H9 (cell line): ENCODE results near the gene GNLY. TPM values are rescaled to one million over a fixed set of nuclear protein-coding genes. Genes with fewer than 3 reads are reported as not detected.

Experiments
- DNase-seq: peaks from one replicate; pipeline ENCODE4 v3.0.0-alpha.2; 2017
- H2AFZ ChIP-seq: one replicate; pipeline ENCODE4 v1.6.1; 2013; ENCODE audit warnings: mild to moderate bottlenecking, low read length, control low read depth, moderate library complexity
- H2AK5ac ChIP-seq: 2 replicates; pipeline ENCODE4 v1.6.1; 2013; ENCODE audit warnings: low read length, control low read depth, mixed read lengths; ENCODE audit not compliant: insufficient read length
- H2BK120ac ChIP-seq: one replicate; pipeline ENCODE4 v1.6.1; 2013; ENCODE audit warnings: low read depth, mild to moderate bottlenecking, low read length, control low read depth, inconsistent platforms; ENCODE audit not compliant: poor library complexity, severe bottlenecking
- H2BK12ac ChIP-seq: 2 replicates; pipeline ENCODE4 v1.6.1; 2013; ENCODE audit warnings: low read length, control low read depth, mixed read lengths, low read depth; ENCODE audit not compliant: insufficient read length
- H2BK15ac ChIP-seq: 2 replicates; pipeline ENCODE4 v1.6.1; 2013; ENCODE audit warnings: low read depth, low read length, control low read depth
- H2BK20ac ChIP-seq: one replicate; pipeline ENCODE4 v1.6.1; 2013; ENCODE audit warnings: low read depth, mild to moderate bottlenecking, low read length, control low read depth, inconsistent platforms; ENCODE audit not compliant: poor library complexity, severe bottlenecking
- H2BK5ac ChIP-seq: 2 replicates; pipeline ENCODE4 v1.6.1; 2013; ENCODE audit warnings: low read length, control low read depth, mixed read lengths; ENCODE audit not compliant: insufficient read length
- H3K14ac ChIP-seq: 2 replicates; pipeline ENCODE4 v1.6.1; 2013; ENCODE audit warnings: low read length, control low read depth; ENCODE audit not compliant: insufficient read depth
- H3K18ac ChIP-seq: 2 replicates; pipeline ENCODE4 v1.6.1; 2013; ENCODE audit warnings: low read depth, mild to moderate bottlenecking, mixed read lengths, low read length, control low read depth; ENCODE audit not compliant: insufficient read length
- H3K23ac ChIP-seq: 2 replicates; pipeline ENCODE4 v1.6.1; 2013; ENCODE audit warnings: low read length, control low read depth, mixed read lengths, low read depth; ENCODE audit not compliant: insufficient read length
- H3K23me2 ChIP-seq: 2 replicates; pipeline ENCODE4 v1.6.1; 2013; ENCODE audit warnings: low read depth, mild to moderate bottlenecking, mixed read lengths, low read length, control low read depth; ENCODE audit not compliant: insufficient read length, poor library complexity, severe bottlenecking
- H3K27ac ChIP-seq: 2 replicates; pipeline ENCODE4 v1.5.1; 2013; ENCODE audit warnings: low read length, control low read depth, mixed read lengths, low read depth; ENCODE audit not compliant: insufficient read length
- H3K27me3 ChIP-seq: 2 replicates; pipeline ENCODE4 v1.6.1; 2013; ENCODE audit warnings: low read length, control low read depth, inconsistent platforms; ENCODE audit not compliant: insufficient read depth
- H3K4ac ChIP-seq: 2 replicates; pipeline ENCODE4 v1.6.1; 2013; ENCODE audit warnings: low read depth, mild to moderate bottlenecking, control low read depth, inconsistent platforms, low read length, moderate library complexity
- H3K4me1 ChIP-seq: 2 replicates; pipeline ENCODE4 v1.6.1; 2013; ENCODE audit warnings: low read length, control low read depth, inconsistent platforms; ENCODE audit not compliant: insufficient read depth
- H3K4me2 ChIP-seq: 2 replicates; pipeline ENCODE4 v1.6.1; 2013; ENCODE audit warnings: low read length, control low read depth, mixed read lengths; ENCODE audit not compliant: insufficient read length, insufficient read depth
- H3K56ac ChIP-seq: 2 replicates; pipeline ENCODE4 v1.6.1; 2013; ENCODE audit warnings: low read depth, mild to moderate bottlenecking, mixed read lengths, low read length, control low read depth; ENCODE audit not compliant: insufficient read length
- H3K79me1 ChIP-seq: 2 replicates; pipeline ENCODE4 v1.6.1; 2013; ENCODE audit warnings: low read depth, mild to moderate bottlenecking, moderate library complexity, low read length, control low read depth, inconsistent platforms; ENCODE audit not compliant: insufficient read depth, poor library complexity, severe bottlenecking
- H3K79me2 ChIP-seq: 2 replicates; pipeline ENCODE4 v1.6.1; 2013; ENCODE audit warnings: low read length, control low read depth, inconsistent platforms; ENCODE audit not compliant: insufficient read depth
- H3K9ac ChIP-seq: 2 replicates; pipeline ENCODE4 v1.6.1; 2013; ENCODE audit warnings: low read length, control low read depth, mixed read lengths; ENCODE audit not compliant: insufficient read length; ENCODE audit errors: extremely low read depth
- H3K9me3 ChIP-seq: one replicate; pipeline ENCODE4 v1.6.1; 2013; ENCODE audit warnings: low read depth, low read length, inconsistent platforms; ENCODE audit not compliant: control insufficient read depth
- H3T11ph ChIP-seq: one replicate; pipeline ENCODE4 v1.6.1; 2013; ENCODE audit warnings: mild to moderate bottlenecking, low read length, control low read depth, inconsistent platforms
- H4K20me1 ChIP-seq: one replicate; pipeline ENCODE4 v1.6.1; 2013; ENCODE audit not compliant: control insufficient read depth, insufficient read length, insufficient read depth
- H4K5ac ChIP-seq: 2 replicates; pipeline ENCODE4 v1.6.1; 2013; ENCODE audit warnings: low read depth, mild to moderate bottlenecking, mixed read lengths, low read length, control low read depth; ENCODE audit not compliant: insufficient read length
- H4K8ac ChIP-seq: replicated peaks from 2 replicates; pipeline ENCODE4 v1.6.1; 2013; ENCODE audit warnings: low read length, control low read depth, mixed read lengths, low read depth; ENCODE audit not compliant: insufficient read length
- H4K91ac ChIP-seq: 2 replicates; pipeline ENCODE4 v1.6.1; 2013; ENCODE audit warnings: low read depth, mild to moderate bottlenecking, moderate library complexity, mixed read lengths, low read length, control low read depth; ENCODE audit not compliant: insufficient read length
- H3K27ac Mint-ChIP-seq, 3 experiments: 2 replicates in 2 of 3; 3 replicates in 1 of 3; pipeline ENCODE4 v1.8.0; 2020 to 2021; ENCODE audit warnings: mixed read lengths in 3 of 3, mild to moderate bottlenecking in 1 of 3, moderate library complexity in 1 of 3
- H3K27me3 Mint-ChIP-seq: 2 replicates; pipeline ENCODE4 v1.8.0; 2021; ENCODE audit warnings: low read depth, mild to moderate bottlenecking, moderate library complexity, mixed read lengths
- H3K36me3 Mint-ChIP-seq, 3 experiments: 2 replicates in 2 of 3; 3 replicates in 1 of 3; pipeline ENCODE4 v1.8.0; 2020 to 2021; ENCODE audit warnings: low read depth in 3 of 3, mixed read lengths in 3 of 3; ENCODE audit not compliant: insufficient read depth in 1 of 3
- H3K4me1 Mint-ChIP-seq, 2 experiments: 2 replicates each; pipeline ENCODE4 v1.8.0; 2020; ENCODE audit warnings: mixed read lengths in 2 of 2
- H3K4me3 Mint-ChIP-seq, 2 experiments: 2 replicates in 1 of 2; 3 replicates in 1 of 2; pipeline ENCODE4 v1.8.0; 2020 to 2021; ENCODE audit warnings: mild to moderate bottlenecking in 2 of 2, mixed read lengths in 2 of 2, moderate library complexity in 1 of 2
- H3K9me3 Mint-ChIP-seq, 2 experiments: 2 replicates in 1 of 2; 3 replicates in 1 of 2; pipeline ENCODE4 v1.8.0; 2020; ENCODE audit warnings: mild to moderate bottlenecking in 2 of 2, mixed read lengths in 2 of 2, moderate library complexity in 1 of 2
- CTCF ChIP-seq: fragments of 200-600 bp; sonication (generic); conservative IDR thresholded peaks from 3 replicates; pipeline ENCODE4 v1.8.0; 2021; ENCODE audit warnings: antibody characterized with exemption, mild to moderate bottlenecking
- WGBS: extraction: QIAGEN DNeasy Blood & Tissue Kit; methylation state at CpG from one replicate; pipeline ENCODE4 v1.1.7; 2013; ENCODE audit warnings: missing lambda C conversion rate, low lambda C conversion rate, mixed read lengths; ENCODE audit not compliant: insufficient read length; ENCODE audit errors: extremely low coverage; 5-methylcytosine and 5-hydroxymethylcytosine counted together
- total RNA-seq: library from RNA; stranded (reverse); gene quantifications from 2 replicates; pipeline ENCODE4 v1.2.1, GENCODE V29; 2021

GNLY gene
- total RNA-seq, 1 experiment from 2014 or later = not detected

DNA sequence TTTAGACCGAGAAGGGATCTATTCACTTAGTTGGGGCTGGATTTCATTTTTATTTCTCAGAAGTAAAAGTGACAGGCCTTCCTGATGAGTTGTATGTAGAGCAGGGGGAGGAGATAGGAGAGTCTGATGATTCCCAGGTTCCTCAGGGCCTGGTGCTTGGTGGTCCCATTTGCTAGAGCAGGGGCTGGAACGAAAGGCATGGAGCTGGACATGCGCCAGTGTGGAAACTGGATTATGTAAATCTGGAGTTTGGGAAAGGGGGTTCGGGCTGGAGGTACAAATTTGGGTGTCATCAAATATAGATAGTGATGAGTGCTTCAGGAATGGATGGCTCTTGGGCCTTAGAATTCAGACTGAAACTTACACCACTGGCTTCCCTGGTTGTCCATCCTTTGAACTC, 27.5 kb downstream of the GNLY start:
- no peak overlapping the region for H3K4ac ChIP-seq
- no peak overlapping the region for H2BK5ac ChIP-seq
- no peak overlapping the region for H3K14ac ChIP-seq
- Mint-ChIP-seq H3K36me3 (no peaks in the 10 kb centered on the region; a peak in 1 of 7 replicates), H3K9me3 (peaks cover 4 to 5% of the 10 kb centered on the region in 2 experiments; a peak in 4 of 5 replicates), H3K4me3 (no peak overlapping the region), H3K27ac (no peak overlapping the region; a peak in 1 of 7 replicates), H3K27me3 (peaks cover 9% of the 10 kb centered on the region), H3K4me1 (peaks cover 5 to 8% of the 10 kb centered on the region in 2 experiments)
- DNase-seq = no peak
- no peaks in the 10 kb centered on the region for H3K27me3 ChIP-seq
- no peaks in the 10 kb centered on the region for H3K79me1 ChIP-seq
- no peak overlapping the region for H4K5ac ChIP-seq
- H3K4me1 ChIP-seq = no peaks in the 10 kb centered on the region
- H4K20me1 ChIP-seq = no peaks in the 10 kb centered on the region
- no peak overlapping the region for H4K8ac ChIP-seq
- no peak overlapping the region for H3K9ac ChIP-seq
- no peaks in the 10 kb centered on the region for H3K79me2 ChIP-seq
- H2BK120ac ChIP-seq = no peak overlapping the region
- H3T11ph ChIP-seq = no peak overlapping the region
- no peak overlapping the region for H3K27ac ChIP-seq
- no peaks in the 10 kb centered on the region for H3K9me3 ChIP-seq
- H3K23ac ChIP-seq = no peak overlapping the region
- no peak overlapping the region for H2BK15ac ChIP-seq
- no peak overlapping the region for H2BK20ac ChIP-seq
- no peak overlapping the region for H2AK5ac ChIP-seq
- H4K91ac ChIP-seq = no peak overlapping the region
- H3K56ac ChIP-seq = no peak overlapping the region
- no peak overlapping the region for H2BK12ac ChIP-seq
- TF ChIP-seq CTCF = no peak
- H3K23me2 ChIP-seq = no peaks in the 10 kb centered on the region
- H2AFZ ChIP-seq = no peak overlapping the region
- no peak overlapping the region for H3K4me2 ChIP-seq
- no peak overlapping the region for H3K18ac ChIP-seq
- no CpG with 5 or more reads among the region's 4 CpGs for WGBS
